ENCODE measurements around the gene THADA.
"Not testable (repeated sequence)": the region's sequence is repeated elsewhere in the genome, so short reads cannot be mapped to it uniquely, and the experiment has no call there.

Gene THADA

DNA sequence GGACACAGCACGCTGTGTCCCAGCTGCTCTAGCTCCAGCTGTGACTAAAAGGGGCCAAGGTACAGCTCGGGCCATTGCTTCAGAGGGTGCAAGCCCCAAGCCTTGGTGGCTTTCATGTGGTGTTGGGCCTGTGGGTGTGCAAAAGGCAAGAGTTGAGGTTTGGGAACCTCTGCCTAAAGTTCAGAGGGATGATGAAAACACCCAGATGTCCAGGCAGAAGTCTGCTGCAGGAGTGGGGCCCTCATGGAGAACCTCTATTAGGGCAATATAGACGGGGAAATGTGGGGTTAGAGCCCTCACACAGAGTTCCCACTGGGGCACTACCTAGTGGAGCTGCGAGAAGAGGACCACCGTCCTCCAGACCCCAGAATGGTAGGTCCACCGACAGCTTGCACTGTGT, 311.5 kb downstream of the THADA start:
- not testable (repeated sequence) for DNase-seq

DNA sequence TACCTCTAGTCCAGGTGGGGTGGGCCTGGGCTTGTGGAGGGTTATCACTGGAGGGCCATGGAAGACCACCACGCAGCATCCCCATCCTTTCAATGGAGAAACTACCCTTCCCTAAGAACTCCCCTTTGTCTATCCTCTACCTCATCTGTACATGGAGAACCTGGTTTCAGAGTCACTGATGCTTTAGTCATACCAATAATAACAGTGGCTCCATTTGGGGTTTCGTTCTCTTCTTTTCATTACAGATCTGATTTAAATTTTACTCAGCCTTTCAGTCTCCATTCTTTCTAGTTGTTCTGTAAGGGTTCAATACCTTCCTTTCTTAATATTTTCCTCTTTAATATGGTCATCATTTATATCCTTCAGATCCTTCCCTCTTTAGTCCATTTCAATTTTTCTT, 314.8 kb downstream of the THADA start:
- no peak for DNase-seq

DNA sequence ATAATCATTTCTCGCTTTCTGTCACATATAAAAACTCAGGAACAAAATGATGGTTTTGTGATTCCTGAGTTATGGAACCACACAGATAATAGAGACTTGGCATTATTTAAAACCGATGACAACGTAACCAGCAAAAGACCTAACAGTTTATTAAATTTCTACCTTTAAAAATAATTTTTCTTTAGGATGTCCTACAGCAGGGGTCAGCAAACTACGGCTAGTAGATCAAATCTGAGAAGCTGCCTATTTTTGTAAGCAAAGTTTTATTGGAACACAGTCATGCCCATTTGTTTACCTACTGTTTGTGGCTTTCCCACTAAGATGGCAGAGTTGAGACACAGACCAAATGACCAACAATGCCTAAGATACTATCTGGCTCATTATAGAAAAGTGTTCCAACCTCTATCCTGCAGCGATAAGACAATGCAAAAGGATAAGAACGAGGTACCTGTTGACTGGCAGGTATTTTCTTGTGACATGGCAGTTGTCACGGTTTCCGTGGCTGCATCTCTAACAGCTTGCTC, 316.5 kb downstream of the THADA start:
- DNase-seq = no peak

DNA sequence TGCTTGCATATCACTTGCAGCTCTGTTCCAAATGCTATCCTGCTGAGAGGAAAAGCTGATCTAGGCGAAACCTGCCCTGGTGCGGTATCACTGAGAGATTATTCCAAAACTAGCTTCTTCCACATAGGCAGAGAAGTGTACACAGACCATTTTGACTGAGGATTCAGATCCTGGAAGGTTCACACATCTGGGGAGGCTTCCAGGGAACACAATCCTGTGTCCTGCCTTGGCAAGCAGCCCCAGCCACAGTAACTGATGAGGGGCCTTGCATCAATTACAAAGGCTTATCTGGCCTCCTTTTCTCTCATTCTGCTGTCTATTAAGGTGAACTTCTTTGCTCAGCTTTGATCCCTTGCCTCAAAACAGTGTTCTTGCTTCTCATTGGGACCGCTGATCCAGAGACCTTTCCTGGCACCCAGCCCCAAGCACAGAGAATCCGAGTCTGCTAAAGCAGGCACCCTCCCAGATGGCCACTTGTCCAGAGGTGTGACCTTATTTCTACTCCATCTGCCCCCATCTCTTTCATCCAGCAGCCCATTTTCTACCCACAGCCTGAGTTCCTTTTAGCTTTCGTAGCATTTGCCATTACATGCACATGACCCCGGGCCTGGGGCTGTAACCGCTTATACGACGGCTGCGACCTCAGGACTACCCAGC, 317.1 kb downstream of the THADA start:
- DNase-seq = no peak

GRCh38 chr2:43276962-43277391, 318.9 kb downstream of the THADA start:
- peak in 5 of 56 donors; percentile 3 to 18 (median 7) for DNase-seq

- no peak for DNase-seq
These were observed 319.4 kb downstream of the THADA start for GRCh38 chr2:43276266-43276941.

GRCh38 chr2:43274721-43275120, 321.1 kb downstream of the THADA start:
- DNase-seq = no peak

GRCh38 chr2:43274055-43274454, 321.8 kb downstream of the THADA start:
- DNase-seq = no peak

- DNase-seq = no peak
These were observed 322.3 kb downstream of the THADA start for GRCh38 chr2:43273529-43273928.

GRCh38 chr2:43270930-43271615, 324.8 kb downstream of the THADA start:
- DNase-seq = no peak

- no peak for DNase-seq
These were observed 325.4 kb downstream of the THADA start for GRCh38 chr2:43270461-43270860.

GRCh38 chr2:43269706-43270105, 326.1 kb downstream of the THADA start:
- peak in 2 of 56 donors; percentile 12 to 14 for DNase-seq

DNA sequence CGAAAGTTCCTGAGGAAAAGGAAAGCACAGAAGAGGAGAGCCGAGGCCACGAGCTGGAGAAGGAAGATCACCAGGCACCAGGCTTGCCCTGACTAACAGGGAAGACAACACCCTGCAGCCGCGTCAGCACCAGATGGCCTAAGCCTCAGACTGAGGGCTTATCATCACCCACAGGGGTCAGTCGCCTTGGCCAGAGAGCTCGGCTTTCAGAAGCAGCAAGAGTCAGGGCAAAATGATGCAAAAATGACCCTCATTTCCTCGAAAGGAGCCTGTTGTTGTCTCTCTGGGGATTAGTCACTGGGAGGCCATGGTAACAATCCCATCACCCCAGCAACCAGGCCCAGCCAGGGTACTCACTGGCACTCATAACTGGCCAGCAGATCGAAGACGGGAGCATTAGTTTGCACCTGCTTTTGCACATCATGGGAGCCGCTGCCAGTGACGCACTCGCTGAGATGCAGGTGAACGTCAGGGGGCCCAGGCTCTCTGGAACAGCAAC, 326.7 kb downstream of the THADA start:
- DNase-seq = peak in 10 of 56 donors; percentile 4 to 21 (median 10)

DNA sequence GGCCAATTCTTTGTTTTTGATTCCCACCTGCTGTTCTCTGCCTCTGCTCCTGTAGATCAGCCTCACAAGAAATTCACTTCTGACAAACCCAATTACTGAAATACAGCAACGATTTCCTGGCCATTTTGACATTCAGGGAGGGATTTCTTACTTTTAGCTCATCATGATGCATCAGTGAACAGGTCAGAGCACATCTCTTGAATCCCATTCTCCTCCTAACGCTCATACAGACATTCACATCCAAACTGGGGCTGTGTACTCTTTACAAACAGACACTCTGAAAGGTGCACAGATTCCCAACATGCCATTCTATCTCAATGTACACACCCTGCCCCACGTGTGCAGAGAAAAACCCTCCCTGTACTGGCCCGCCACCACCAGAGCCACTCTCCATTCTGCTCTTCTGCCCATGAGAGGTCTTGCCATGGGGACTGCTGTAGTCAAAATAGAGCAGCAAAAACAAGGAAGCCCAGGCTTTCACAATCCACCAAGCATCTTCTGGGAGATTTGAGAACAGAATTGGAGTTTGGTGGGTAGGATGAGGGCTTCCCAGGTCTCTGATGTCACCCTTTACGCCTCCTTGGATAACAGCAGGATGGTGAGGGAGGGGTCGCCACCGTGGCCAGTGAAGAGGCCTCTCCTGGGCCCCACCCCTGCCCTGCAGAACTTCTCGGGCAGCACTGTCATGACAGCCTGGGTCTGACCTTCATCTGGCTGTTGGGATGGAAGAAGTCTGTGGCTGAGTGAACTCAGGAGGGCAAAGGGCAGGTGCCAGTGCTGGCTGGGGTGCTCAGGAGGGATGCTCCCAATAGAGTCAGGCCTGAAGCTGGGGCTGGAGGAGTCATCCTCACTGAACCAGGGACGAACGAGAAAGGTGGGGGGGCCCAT, 327.5 kb downstream of the THADA start:
- DNase-seq = no peak

DNA sequence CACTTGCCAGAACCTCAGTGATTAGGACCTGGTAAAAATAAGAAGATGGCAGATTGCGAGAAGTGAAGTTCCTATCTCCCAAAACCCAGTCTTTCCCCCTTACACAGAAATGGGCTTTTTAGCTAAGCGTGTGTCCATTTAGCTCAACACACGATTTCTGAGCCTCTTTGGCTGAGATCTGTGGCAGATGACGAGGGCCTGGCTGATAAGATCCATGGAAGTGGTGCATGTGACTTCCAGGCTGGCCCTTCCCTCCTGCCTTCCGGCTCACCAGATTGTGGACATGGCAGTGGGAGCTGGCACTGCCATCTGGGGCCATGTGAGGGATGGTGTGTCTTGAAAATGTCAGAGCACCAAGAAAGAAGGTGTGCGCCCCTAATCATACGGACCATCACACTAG, 328.5 kb downstream of the THADA start:
- no peak for DNase-seq

GRCh38 chr2:43266711-43267111, 329.1 kb downstream of the THADA start:
- peak in 15 of 56 donors; percentile 2 to 33 (median 8) for DNase-seq

DNA sequence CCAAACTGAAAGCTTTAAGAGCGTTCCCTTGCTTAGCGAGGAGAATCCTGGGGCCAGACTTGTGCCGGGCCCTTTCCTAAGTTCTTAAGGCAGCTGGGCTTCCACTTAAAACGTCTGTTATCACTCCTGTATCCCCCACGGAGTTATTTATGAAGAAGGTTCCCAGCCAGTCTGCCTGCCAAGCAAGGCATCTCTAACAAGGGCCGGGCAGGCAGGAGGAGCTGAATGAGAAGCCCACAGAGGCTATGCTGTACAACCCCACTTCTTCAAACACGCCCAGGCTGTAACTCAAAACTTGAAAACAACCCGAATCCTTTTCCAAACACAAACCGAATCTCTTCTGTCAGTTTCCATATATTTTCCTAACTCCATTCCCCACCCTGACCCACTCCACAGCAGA, 330.4 kb downstream of the THADA start:
- DNase-seq = no peak

DNA sequence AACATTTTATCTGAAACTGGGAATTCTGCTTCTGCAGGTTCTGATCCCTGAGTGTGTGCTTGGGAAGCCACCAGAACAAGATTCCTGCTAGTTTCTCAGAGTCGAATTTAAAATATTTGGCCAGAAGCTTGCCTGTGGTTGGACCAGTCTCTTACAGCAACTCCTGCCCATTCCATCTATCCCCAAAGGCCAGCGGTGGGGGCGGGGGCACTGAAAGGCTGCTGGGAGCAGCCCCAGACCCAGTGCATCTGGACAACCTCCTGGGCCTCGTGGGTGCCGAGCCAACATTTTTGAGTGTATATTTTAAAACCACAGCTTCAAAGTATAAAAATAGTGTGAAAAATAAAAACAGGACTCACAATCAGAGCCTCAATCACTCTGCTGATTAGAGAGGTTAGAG, 330.8 kb downstream of the THADA start:
- no peak for DNase-seq

DNA sequence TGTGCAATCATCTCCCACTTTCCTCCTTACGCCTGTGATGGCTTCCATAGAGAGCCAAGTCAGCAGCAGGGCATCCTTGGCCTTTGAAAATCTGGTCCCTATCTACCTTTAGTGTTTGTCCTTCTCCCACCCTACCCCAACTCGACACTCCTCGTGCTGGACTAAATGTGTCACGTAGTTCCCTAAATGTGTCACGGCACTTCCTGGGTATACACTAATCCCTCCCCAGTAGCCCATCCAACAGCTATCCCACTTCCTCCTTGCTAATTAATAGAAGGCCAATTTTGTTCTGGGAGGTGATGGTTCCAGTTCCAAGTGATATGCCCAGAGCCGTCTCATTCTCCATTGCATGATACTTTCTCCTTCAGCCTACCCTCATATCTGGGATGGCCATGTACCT, 332.9 kb downstream of the THADA start:
- DNase-seq = no peak

GRCh38 chr2:43262239-43262638, 333.6 kb downstream of the THADA start:
- DNase-seq = no peak

DNA sequence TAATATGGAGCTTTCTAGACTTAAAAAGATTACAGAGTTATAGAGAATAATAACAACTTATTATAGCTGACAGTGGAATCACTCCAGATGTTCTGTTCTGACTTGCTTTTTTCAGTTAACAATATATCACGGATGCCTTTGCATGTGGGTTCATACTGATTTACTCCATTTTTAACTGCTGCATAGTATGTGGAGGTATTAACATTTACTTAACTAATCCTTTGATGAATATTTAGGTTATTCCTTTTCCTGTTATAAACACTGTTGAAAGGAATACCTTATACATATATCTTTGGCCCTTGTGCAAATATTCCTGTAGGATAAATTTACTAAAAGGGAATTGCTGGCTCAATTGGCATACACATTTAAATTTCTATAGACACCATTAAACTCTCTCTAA, 336.3 kb downstream of the THADA start:
- DNase-seq = no peak
